SK-N-SH (cell line): ENCODE data around the gene BMP5. TPM values are rescaled to one million over a fixed set of nuclear protein-coding genes. Genes with fewer than 3 reads are reported as not detected.

ENCODE experiments used
- CTCF ChIA-PET: fragments of 300-600, 350-600 bp; formaldehyde crosslinking; extraction: SDS; loops from one replicate; lab custom pipeline; 2021; lab: Yijun Ruan, JAX
- POLR2A ChIA-PET: fragments of 350-600 bp; sonication (Branson Sonifier 250); formaldehyde crosslinking; extraction: SDS; loops from one replicate; lab custom pipeline; 2020; ENCODE audit warnings: antibody characterized with exemption, inconsistent platforms; lab: Yijun Ruan, JAX
- DNase-seq: peaks from one replicate; pipeline ENCODE4 v3.0.0; 2012
- H2AFZ ChIP-seq: fragments of 200-600 bp; sonication (generic); 2 replicates; pipeline ENCODE4 v1.8.1; 2016; ENCODE audit warnings: antibody characterized with exemption, mild to moderate bottlenecking, low read depth
- H3F3A ChIP-seq: fragments of 200-600 bp; sonication (generic); replicated peaks from 2 replicates; pipeline ENCODE3; 2016; ENCODE audit warnings: antibody characterized with exemption, mild to moderate bottlenecking; ENCODE audit not compliant: insufficient read depth
- H3K27ac ChIP-seq, 2 experiments: fragments of 200-500 bp in 1 of 2; fragments of 200-600 bp in 1 of 2; sonication (Bioruptor generic) in 1 of 2; sonication (generic), shearing (Covaris generic) in 1 of 2; 2 replicates each; pipeline versions ENCODE4 v1.5.1 to v1.6.1; 2014 to 2016; ENCODE audit warnings: low read depth in 2 of 2, inconsistent platforms in 1 of 2, low read length in 1 of 2, mild to moderate bottlenecking in 1 of 2, mixed read lengths in 1 of 2
- H3K27me3 ChIP-seq: fragments of 200-600 bp; sonication (generic), shearing (Covaris generic); 2 replicates; pipeline ENCODE4 v1.6.1; 2016; ENCODE audit warnings: mixed run types; ENCODE audit not compliant: insufficient read depth
- H3K36me3 ChIP-seq, 2 experiments: fragments of 200-500 bp in 1 of 2; fragments of 200-600 bp in 1 of 2; sonication (Bioruptor generic) in 1 of 2; sonication (generic) in 1 of 2; replicated peaks in 1 of 2; 2 replicates each; pipeline versions ENCODE3 to v1.5.1; 2014 to 2016; ENCODE audit warnings: low read length in 1 of 2, mild to moderate bottlenecking in 1 of 2; ENCODE audit not compliant: insufficient read depth in 2 of 2, control insufficient read depth in 1 of 2
- H3K4me1 ChIP-seq, 2 experiments: fragments of 200-500 bp in 1 of 2; fragments of 200-600 bp in 1 of 2; sonication (Bioruptor generic) in 1 of 2; sonication (generic), shearing (Covaris generic) in 1 of 2; 2 replicates each; pipeline versions ENCODE4 v1.5.1 to v1.6.1; 2014 to 2016; ENCODE audit warnings: low read depth in 1 of 2, low read length in 1 of 2, mixed run types in 1 of 2; ENCODE audit not compliant: insufficient read depth in 2 of 2, control insufficient read depth in 1 of 2
- H3K4me2 ChIP-seq: fragments of 200-600 bp; sonication (generic), shearing (Covaris generic); 2 replicates; pipeline ENCODE4 v1.6.1; 2017; ENCODE audit warnings: mixed run types
- H3K4me3 ChIP-seq, 2 experiments: fragments of 200-500 bp in 1 of 2; fragments of 200-600 bp in 1 of 2; sonication (Bioruptor generic) in 1 of 2; sonication (generic), shearing (Covaris generic) in 1 of 2; 2 replicates each; pipeline versions ENCODE4 v1.5.1 to v1.8.1; 2014 to 2016; ENCODE audit warnings: low read depth in 2 of 2, inconsistent platforms in 1 of 2, low read length in 1 of 2, mild to moderate bottlenecking in 1 of 2, mixed read lengths in 1 of 2, moderate library complexity in 1 of 2
- H3K79me2 ChIP-seq: fragments of 200-600 bp; sonication (generic); 2 replicates; pipeline ENCODE4 v1.8.1; 2017; ENCODE audit warnings: mild to moderate bottlenecking; ENCODE audit not compliant: insufficient read depth
- H3K9ac ChIP-seq: fragments of 200-600 bp; sonication (generic); 2 replicates; pipeline ENCODE4 v1.6.1; 2017; ENCODE audit warnings: mixed run types
- H3K9me2 ChIP-seq: fragments of 200-600 bp; sonication (generic); 2 replicates; pipeline ENCODE4 v1.6.1; 2017; ENCODE audit warnings: mixed run types
- H3K9me3 ChIP-seq: fragments of 200-600 bp; sonication (generic); 2 replicates; pipeline ENCODE4 v1.6.1; 2017; ENCODE audit warnings: mixed run types, mild to moderate bottlenecking, moderate library complexity
- H4K20me1 ChIP-seq: fragments of 200-600 bp; sonication (generic); 2 replicates; pipeline ENCODE4 v1.6.1; 2017; ENCODE audit warnings: mild to moderate bottlenecking, mixed run types; ENCODE audit not compliant: insufficient read depth
- CHD2 ChIP-seq: fragments of 150-350 bp; IDR thresholded peaks from 2 replicates; pipeline ENCODE4 v1.6.1; 2018; ENCODE audit warnings: low read length; ENCODE audit not compliant: partially characterized antibody
- EZH2phosphoT487 ChIP-seq: fragments of 200-600 bp; sonication (generic); IDR thresholded peaks from 2 replicates; pipeline ENCODE4 v1.6.1; 2017; ENCODE audit warnings: low read depth, mixed run types, mild to moderate bottlenecking, antibody characterized with exemption, moderate library complexity, borderline replicate concordance
- MEF2A ChIP-seq: IDR thresholded peaks from 2 replicates; pipeline ENCODE4 v1.4.0; 2012; ENCODE audit warnings: low read depth, borderline replicate concordance
- RCOR1 ChIP-seq: fragments of 150-350 bp; IDR thresholded peaks from 2 replicates; pipeline ENCODE4 v1.6.1; 2017; ENCODE audit warnings: antibody characterized with exemption, low read length
- SMC3 ChIP-seq: IDR thresholded peaks from 2 replicates; pipeline ENCODE4 v1.6.1; 2012; ENCODE audit warnings: low read depth, low read length, improper control_type of control experiment
- TEAD4 ChIP-seq: IDR thresholded peaks from 2 replicates; pipeline ENCODE4 v1.4.0; 2012; ENCODE audit warnings: mild to moderate bottlenecking, borderline replicate concordance; ENCODE audit not compliant: insufficient read depth
- USF1 ChIP-seq: IDR thresholded peaks from 2 replicates; pipeline ENCODE4 v1.4.0; 2012; ENCODE audit warnings: low read depth, borderline replicate concordance
- USF2 ChIP-seq: fragments of 150-350 bp; IDR thresholded peaks from 2 replicates; pipeline ENCODE4 v1.6.1; 2017; ENCODE audit warnings: antibody characterized with exemption, low read length, low read depth, borderline replicate concordance
- ZBTB33 ChIP-seq: IDR thresholded peaks from 2 replicates; pipeline ENCODE4 v1.4.0; 2012; ENCODE audit warnings: low read depth, borderline replicate concordance
- WGBS: methylation state at CpG from one replicate; pipeline ENCODE4 v1.1.6; 2017; ENCODE audit warnings: low lambda C conversion rate; 5-methylcytosine and 5-hydroxymethylcytosine counted together
- polyA plus RNA-seq, 3 experiments: library from polyadenylated mRNA; depleted of rRNA; stranded (reverse); fragments of >200 nt; gene quantifications; 2 replicates each; pipeline ENCODE4 v1.2.3, GENCODE V29; 2012

BMP5 gene
- polyA plus RNA-seq, 1 of the 3 experiments (the other 2 are of a cell fraction), result 0.05 TPM

DNA sequence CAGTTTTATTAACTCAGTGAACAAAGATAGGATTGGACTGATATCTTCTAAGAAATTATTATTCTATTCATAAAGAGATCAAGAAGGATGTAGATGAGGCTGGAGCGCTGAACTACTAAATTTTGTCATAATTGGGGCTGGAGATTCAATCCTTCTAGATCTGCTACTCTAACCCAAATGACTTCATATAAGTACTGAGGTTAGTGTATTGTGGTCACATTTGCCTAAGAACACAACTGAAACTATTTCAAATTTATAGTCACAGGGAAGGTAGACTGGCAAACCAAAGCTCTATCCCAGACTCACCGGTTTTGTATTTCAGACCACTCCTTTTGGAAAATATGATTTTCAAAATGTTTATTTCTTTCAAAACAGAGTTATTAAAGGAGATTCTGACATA is 96.7 kb downstream of the BMP5 start:
- no peak overlapping the region for H3K4me3 ChIP-seq
- H3K36me3 ChIP-seq, result no peaks in the 10 kb centered on the region
- H3K9me2 ChIP-seq, result no peaks in the 10 kb centered on the region
- H3K4me1 ChIP-seq, result no peaks in the 10 kb centered on the region
- H3K27me3 ChIP-seq, result peaks cover 4% of the 10 kb centered on the region; the same call in 1 of the 2 replicates
- no peak overlapping the region for H2AFZ ChIP-seq
- no peak overlapping the region for H3K27ac ChIP-seq
- ChIA-PET CTCF (no interaction called here), POLR2A (no interaction called here)
- H3F3A ChIP-seq, result peaks cover 3% of the 10 kb centered on the region
- TF ChIP-seq CHD2 (no peak), RCOR1 (no peak), USF2 (no peak), ZBTB33 (no peak)
- WGBS, result 70% methylated on average over 2 of the region's 2 CpGs
- DNase-seq, result no peak
- no peaks in the 10 kb centered on the region for H3K79me2 ChIP-seq
- H4K20me1 ChIP-seq, result no peaks in the 10 kb centered on the region
- no peaks in the 10 kb centered on the region for H3K9me3 ChIP-seq
- H3K4me2 ChIP-seq, result no peak overlapping the region
- H3K9ac ChIP-seq, result no peak overlapping the region

GRCh38 chr6:55777469-55777868 is 97.9 kb downstream of the BMP5 start:
- Histone ChIP-seq H3K4me1 (no peaks in the 10 kb centered on the region), H3K27ac (no peak overlapping the region), H3K9ac (no peak overlapping the region), H3F3A (peaks cover 3% of the 10 kb centered on the region), H3K9me3 (no peaks in the 10 kb centered on the region), H3K27me3 (peaks cover 4% of the 10 kb centered on the region; the same call in 1 of the 2 replicates), H4K20me1 (no peaks in the 10 kb centered on the region), H3K9me2 (no peaks in the 10 kb centered on the region), H3K79me2 (no peaks in the 10 kb centered on the region), H2AFZ (no peak overlapping the region), H3K36me3 (no peaks in the 10 kb centered on the region), H3K4me2 (no peak overlapping the region), H3K4me3 (no peak overlapping the region)
- ChIA-PET CTCF (no interaction called here), POLR2A (no interaction called here)
- TF ChIP-seq MEF2A, result no peak
- no peak for TF ChIP-seq TEAD4
- no peak for TF ChIP-seq USF1
- no peak for TF ChIP-seq EZH2phosphoT487
- no peak for TF ChIP-seq SMC3
- WGBS, result 36% methylated on average over 1 of the region's 1 CpG
- no peak for DNase-seq
